GM21447 (cell line): ENCODE measurements around the gene RS1.

ENCODE experiments used
- ATAC-seq: cut with Tn5 transposase; IDR thresholded peaks from one replicate; pipeline ENCODE4 v1.9.1; 2021; ENCODE audit not compliant: unreplicated experiment

The RS1 gene

DNA sequence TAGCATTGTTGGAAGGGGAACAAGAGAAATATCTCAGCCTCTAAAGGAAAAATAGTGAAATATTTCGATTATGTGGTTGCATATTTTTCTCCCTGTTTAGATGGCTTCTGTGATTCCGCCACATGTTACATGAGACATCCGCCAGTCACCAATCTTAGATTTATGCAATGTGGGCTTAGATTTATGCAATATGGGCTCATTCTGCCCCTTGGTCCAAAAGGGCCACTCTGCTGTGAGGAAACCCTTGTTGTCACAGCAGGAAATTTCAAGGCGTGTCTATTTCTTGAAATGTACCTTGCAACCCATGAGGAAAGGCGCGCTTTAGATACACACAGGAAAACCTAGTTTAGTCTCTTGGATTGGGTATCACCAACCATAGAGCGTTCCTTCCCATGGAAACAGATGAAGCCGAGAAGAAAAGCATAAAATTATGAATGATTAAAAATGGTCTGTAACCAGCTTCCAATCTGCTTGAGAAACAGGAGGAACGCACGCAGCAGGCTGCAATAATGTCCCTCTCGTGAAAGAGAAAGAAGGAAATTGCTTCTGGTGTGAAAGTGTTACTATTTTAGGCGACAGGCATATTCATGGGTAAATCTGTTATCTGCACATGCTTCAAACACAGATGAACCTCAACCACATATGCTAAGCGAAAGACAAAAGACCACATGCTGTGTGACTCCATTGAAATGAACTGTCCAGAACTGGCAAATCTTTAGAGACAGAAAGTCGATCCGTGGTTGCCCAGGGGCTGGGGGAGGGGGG is 3.7 kb downstream of the RS1 start:
- no peak for ATAC-seq

DNA sequence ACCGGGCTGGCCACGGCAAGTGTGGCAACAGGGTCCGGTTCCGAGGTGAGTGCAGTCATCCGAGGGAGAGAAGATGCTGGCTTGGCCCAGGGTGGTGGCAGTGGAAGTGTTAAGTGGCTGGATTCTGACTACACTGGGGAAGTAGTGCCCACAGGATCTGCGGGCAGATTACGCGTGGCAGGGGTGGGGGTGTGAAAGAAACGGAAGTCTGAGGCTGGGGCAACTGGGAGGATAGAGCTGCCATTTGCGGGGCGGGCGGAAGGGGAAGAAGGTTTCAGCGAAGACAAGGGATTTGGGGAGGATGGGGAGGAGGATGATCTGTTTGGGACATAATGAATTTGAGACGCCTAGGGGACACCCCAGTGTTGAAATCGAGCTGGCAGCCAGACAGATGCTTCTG is 5.3 kb downstream of the RS1 start:
- no peak for ATAC-seq

DNA sequence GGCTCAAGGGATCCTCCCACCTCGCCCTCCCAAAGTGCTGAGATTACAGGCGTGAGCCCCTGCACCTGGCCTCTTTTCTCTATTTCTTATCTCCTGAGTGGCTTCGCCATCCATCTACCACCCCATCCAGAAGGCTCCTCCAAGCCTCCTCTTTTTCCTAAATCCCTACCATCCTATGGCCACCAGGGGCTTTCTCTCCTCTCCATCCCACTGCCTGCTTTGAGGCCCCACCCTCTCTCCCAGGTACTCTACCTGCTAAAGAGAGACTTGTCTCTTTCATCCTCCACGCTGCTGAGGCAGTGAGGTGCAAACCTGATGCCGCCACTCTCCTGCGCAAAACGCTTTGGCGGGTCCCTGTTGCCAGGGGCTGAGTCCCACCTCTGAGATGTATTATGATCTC is 7.0 kb downstream of the RS1 start:
- no peak for ATAC-seq

DNA sequence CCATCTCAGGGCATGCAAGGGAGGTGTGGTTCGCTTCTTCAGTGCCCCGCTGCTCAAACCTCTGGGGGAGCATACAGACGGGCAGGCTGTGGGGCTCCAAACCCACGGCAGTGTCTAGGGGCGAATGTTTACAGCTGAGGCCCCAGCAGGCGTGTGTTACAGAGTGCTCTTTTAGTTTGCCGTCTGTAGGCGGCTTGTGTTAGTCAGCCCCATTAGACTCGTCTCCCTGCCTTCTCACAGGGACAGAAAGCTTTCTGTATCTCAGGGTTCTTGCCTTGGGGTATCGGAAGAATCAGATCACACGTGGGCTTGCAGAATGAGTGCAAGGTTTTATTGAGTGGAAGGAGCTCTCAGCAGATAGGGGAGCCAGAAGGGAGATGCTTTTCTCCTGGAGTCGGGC is 10.6 kb downstream of the RS1 start:
- ATAC-seq, result no peak

DNA sequence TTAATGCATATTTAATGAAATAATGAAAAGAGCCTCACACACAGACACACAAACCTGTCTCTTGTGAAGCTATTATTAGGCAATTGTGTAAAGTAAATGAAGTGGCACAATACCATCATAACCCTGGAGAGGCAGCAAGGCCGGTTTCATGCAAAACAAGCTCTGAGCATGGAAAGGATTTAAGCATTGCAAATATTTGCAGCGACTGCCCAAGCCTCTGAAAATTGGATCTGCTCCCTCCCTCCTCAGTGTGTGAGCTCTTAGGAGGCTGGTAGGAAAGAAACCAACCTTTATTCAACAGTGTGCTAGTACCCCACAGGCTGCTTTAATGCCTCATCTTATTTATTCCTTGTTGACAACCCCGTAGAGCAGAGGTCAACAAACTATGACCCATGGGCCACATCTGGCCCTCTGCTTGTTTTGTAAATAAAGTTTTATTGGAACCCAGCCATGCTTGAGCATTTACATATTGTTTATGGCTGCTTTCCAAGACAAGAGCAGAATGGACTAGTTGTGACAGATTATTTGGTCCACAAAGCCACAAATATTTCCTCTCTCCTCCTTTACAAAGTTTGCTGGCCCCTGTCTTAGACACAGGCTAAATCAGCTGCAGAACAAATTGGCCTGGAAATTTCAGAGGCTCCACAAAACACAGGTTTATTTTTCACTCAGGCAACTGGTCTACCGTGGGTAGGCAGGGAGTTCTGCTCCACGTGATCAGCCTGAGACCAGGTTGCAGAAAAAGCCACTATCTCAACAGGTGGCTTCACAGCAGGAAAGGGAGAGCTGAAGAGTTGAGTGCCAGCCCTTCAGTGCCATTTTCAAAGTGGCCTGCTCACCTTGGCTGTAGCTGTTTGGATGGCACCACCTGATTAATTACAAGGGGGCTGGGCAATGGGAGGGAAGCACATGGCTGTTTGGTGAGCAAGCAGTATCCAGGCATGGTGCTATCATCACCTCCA is 16.8 kb downstream of the RS1 start:
- no peak for ATAC-seq

DNA sequence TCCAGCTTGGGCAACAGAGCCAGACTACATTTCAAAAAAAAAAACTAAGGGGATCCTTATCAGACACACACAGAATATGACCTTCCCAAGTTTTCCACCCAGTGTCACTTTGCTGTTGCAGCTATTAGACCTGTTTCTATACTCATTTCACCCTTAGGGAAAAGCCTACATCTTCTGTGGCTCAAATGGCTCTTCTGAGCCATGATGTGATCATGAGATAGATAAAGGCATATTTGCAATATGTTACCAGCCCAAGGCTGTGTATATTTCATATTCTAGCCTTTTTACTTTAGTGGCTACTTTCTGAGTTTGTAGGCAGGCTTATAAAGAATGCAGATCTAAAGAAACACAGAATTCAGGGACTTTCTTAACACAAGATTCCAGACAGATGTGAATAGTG is 19.3 kb downstream of the RS1 start:
- ATAC-seq, result no peak

DNA sequence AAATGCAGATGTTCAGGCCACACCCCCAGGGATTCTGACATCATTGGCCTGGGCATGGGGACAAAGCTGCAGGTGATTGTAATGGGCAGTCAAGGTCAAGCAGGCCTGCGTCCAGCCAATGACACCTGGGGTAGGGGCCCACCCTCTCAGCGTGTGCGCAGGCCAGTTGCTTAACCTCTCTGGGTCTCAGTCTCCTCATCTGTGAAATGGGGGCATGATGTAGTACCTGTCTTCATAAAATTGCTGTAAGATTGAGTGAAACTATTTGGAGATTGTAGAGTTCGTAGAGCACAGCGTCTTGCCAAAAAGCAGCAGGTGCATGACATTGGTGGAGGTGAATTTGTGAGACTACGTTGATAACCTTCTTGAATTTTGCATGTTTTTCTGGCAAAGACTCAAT is 21.2 kb downstream of the RS1 start:
- no peak for ATAC-seq

DNA sequence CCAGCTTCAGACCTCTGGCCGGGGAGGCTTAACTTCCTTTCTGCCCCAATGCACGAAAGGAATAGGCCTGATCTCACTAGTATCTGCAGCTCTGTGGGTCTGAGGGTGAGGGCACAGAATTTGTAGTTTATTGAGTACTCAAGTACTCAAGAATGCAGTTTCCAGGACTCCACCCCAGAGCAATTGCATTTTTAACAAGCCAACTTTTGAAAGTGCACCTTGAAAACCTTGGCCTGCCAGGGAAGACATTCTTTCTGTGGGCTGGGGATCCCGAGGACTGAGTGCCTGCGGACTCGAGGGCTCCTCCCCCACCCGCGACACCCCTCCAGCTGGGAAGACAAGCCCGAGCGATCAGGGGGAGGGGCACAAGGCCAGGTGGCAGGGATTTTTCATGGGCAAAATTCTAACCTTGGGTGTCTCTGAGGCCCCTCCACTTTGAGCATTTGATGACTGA is 22.4 kb downstream of the RS1 start:
- ATAC-seq, result no peak

DNA sequence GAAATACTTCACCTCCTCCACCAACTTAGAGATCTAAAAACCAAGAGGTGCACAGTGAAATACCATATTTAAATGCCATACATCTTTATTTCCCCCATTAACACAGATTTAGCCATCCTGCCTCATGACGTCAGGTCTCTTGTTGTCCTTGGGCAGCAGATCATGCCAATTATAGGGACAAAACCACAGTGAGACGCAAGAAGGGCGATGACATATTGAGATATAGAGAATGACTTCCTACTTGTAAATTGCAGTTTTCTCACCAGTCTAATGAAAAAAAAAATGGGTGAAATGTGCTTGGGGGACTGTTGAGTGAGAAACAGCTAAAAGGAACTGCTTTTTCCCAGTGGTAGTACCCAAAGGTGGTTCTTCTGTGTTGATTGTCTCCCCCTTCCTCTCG is 24.3 kb downstream of the RS1 start:
- no peak for ATAC-seq

DNA sequence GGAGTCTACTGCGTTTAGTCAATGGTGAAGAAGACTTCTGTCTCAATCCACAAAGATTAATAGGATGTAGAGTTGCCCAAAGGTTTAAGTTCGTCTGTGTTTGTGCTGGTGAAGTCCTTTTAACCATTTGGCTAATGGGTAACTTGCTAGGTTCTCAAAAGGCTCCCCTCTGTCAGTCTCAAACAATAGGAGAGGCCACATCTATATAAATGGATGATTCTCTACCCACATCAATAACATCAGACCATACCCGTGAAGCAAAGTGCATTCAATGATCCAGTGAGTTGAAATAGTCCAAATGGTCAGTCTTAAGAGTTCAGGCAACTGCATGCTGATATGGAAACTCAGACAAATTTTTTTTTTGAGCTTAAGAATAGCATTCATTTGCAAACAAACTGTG is 28.1 kb downstream of the RS1 start:
- ATAC-seq, result no peak

DNA sequence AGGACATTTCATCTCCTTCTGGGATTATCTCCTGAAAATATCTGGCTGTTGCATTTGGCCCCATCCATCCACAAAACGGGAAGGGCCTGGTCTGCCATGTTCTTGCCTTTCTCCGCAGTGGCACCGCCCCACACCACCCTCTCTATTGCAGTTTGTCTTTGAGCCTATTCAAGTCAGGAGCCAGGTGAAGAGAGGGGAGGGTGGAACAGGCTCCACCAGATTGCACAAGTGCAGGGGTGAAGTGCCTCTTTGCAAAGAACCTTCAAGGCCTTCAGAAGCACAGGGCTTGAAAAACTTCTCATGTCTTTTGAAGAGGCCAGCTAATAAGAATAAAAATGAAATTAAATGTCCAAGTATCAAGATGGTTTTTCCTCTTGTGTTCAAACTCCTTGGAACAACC is 28.7 kb downstream of the RS1 start:
- ATAC-seq, result no peak

DNA sequence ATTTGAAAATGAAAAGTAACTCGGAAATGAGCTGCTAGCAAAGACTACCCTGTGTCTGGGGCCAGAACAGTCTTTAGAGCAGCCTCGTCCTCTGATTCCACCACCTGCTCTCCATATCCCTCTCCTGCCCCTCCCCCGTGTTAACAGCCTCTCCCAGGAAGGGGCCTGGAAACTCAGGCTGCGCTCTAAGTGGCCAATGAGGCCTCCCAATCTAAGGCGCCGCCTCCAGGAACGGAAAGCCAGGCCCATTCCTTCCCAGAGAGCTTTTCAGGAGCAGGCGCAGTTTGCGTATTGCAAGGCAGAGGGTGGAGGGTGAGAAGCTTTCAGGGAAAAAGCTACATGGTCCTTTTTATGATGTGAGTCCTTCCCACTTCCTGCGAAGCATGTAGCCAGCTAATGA is 31.2 kb downstream of the RS1 start:
- no peak for ATAC-seq

DNA sequence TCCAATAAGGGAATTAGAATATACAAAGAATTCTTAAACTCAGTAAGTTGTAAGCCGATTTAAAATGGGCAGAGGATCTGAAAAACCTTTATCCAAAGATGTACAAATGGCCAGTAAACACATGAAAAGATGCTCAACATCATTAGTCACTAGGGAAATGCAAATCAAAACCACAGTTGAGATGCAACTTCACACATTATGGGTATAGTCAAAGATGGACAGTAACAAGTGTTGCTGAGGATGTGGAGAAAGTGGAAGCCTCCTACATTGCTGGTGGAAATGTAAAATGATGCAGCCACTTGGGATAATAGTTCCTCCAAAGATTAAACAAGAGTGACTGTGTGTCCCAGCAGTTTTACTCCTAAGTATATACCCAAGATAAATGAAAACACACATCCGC is 32.6 kb downstream of the RS1 start:
- no peak for ATAC-seq

DNA sequence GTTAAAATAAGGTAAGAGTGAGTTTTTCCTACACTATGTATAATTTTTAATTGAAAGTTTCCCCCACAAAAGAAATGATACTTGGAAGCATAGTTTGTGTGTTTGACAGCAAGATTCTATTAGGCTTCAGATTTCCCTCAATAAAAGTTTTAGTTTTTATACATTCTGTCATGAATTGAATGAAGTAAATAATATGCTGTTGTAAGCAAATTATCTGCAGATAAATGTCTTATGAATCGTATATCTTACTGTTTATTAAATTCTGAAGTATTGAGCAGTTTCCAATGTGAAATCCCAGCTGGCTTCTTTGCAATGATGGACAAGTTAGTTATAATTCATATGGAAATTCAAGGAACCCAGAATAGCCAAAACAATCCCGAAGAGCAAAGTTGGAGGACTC is 33.5 kb downstream of the RS1 start:
- ATAC-seq, result no peak

DNA sequence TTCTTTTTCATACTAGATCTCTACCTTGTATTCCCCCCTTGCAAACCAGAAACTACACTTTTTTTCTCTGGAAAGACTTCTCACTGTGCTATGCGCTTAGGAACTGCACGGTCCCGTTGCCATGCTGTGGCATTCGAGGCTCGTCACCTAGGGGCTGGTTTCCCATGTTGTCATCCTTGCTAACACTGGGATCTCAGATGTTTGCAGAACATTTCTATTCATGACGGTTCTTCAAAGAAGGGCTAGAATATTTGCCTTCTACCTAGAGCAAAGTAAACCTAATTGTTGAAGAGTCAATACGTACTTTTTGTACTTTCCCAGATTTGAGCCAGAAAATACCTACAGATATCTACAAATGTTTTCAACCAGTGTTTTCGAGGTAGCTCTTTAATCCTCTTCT is 41.0 kb downstream of the RS1 start:
- ATAC-seq, result no peak

DNA sequence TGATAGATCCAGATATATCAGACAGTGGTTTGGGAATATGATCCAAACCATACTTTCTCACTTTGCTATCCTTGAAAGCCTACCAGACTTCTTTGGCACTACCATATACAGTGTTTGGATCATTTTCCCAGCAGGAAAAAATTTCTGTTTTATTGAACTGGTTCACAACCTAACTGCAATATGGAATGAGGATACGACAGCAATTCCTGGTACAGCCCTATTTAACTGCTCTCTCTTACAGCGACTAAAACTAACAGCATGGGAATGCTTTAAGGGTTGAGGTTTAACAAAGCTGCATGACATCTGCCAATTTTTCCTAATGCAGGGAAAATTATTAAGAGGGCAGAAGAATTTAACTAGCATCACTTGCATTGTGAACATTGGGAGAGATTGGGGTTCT is 47.3 kb downstream of the RS1 start:
- no peak for ATAC-seq

DNA sequence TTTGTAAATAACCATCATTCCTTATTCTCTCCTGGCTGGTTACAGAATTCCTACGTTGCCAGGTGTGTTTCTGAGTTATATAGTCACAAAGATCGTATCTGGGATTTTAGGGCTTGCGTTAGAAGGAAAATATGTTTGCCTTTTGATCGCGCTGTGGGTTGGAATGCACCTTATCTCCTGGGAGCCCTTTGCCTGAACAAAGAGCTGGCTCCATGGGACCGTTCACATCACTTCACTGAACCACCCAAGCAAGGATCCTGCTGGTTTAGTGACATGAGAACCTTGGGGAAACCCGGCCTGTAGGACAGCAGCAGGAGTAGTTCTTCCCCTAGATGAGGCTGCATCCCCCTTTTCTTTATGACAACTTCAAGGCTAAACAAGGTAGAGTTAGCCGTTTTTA is 51.6 kb downstream of the RS1 start:
- no peak for ATAC-seq

DNA sequence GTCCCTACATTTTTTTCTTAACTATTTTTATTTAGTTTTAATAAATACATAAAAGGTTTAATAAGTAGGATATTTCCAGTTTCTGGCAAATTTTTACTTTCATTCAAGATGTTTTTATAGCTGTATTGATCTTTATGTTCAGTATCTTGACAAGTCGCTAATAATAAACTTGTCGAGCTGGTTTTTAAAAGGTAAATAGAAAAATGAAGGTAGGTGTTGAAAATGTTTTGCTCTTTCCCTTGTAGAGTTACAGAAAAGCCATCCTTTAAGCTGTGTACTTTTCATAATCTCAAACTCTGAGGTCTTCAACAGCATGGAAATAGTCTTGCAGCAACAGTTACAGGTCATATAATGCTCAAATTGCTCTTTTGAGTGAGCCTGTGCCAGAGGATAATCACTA is 52.6 kb downstream of the RS1 start:
- ATAC-seq, result no peak

DNA sequence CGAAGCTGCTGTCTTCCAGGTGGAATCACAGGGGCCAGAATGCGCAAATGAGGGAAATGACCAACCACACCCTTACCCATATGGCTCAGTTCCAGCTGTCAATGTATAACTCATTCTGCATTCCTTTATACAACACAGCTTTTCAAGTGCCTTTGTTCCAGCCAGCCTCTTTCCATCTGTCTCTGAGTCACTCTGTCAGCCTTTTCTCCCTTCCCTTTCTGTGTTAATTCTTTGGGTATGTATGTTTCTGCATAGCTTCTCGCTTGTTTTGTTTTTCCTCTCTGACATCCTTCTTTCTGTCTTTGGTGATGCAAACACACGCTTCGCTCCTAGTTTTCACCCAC is 54.5 kb downstream of the RS1 start:
- ATAC-seq, result no peak

DNA sequence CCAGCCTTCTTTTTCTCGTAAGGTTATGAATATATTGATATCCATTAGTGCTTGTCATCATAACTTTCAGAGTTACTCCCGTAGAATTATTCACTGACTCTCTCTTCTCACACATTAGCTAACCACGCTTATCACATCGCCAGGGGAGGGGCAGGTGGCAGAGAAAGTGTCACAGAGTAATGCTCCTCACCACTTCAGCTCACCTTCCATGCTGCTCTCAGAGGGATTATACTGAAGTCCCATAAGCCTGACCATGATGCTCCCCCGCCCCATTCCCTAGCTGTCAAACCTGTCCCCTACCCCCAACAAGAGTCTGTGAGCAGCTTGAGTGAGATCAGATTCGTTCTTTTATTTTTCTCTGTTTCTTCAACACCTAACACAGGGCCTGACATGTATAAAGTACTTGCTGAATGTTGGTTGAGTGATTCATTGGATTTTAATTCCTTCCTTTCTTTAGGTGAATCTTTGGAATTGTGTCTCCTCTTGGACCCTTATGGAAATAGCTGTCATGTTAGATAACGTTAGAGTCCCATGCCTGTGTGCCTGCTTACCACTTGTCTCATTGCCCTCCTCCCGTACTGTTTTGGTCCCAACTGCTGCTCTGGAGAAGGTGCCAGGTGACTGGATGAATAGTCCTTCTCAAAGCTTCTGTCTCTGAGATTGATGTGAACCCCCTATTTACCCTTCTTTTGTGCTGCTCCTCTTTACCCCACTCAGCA is 55.1 kb downstream of the RS1 start:
- no peak for ATAC-seq

DNA sequence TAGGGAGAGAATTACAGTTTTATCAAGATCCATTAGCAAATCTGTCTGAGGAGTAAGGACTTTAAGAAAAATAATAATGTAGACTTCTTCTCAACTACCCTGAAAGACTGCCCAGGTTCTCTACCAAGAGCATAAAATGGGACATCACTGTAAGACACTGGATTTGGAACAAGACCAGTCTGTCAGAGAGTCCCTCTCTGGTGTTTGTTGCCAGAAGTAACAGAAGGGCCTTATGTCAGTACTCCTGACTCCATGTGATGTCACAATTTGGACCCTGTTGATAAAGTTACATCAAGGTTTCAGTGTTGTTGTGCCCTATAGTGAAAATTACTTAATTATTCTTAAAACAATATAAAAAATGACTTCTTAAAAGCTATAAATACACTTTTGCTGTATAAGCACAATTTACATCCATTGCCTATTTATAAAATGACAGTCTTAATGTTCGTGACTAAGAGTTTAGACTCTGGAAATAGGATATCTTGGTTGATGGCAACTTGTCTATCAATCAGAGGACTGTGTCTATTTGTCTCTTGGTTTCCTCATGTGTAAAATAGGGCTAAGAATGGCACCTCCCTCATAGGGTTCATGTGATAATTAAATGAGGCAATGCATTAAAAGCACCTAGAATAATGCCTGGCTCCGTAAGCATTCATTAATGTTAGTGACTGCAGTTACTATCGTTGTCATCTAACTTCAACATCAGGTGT is 57.8 kb downstream of the RS1 start:
- no peak for ATAC-seq
